DND-41 (cell line): ENCODE results near the gene ZNF770.
"Not testable (repeated sequence)": the region's sequence is repeated elsewhere in the genome, so short reads cannot be mapped to it uniquely, and the experiment has no call there.

Source experiments
- CTCF ChIP-seq: IDR thresholded peaks from 2 replicates; pipeline ENCODE4 v1.5.1; 2012; ENCODE audit warnings: borderline replicate concordance, low read length, moderate library complexity, mild to moderate bottlenecking; ENCODE audit not compliant: poor library complexity, severe bottlenecking; ENCODE audit errors: extremely low read depth
- EZH2 ChIP-seq: IDR thresholded peaks from 3 replicates; pipeline ENCODE4 v1.6.1; 2012; ENCODE audit warnings: borderline replicate concordance, low read depth, mild to moderate bottlenecking, moderate library complexity, low read length, inconsistent platforms; ENCODE audit not compliant: severe bottlenecking

DNA sequence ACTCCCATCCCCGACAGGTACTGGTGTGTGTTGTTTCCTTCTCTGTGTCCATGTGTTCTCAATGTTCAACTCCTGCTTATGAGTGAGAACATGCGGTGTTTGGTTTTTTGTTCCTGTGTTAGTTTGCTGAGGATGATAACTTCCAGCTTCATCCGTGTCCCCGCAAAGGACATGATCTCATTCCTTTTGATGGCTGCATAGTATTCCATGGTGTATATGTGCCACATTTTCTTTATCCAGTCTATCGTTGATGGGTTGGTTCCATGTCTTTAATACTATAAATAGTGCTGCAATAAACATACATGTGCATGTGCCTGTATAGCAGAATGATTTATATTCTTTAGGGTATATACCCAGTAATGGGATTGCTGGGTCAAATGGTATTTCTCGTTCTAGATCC is 59.7 kb downstream of the ZNF770 start:
- TF ChIP-seq CTCF, EZH2: not testable (repeated sequence)
